Mesendoderm (in vitro differentiated cells): ENCODE results near the gene SLC25A20.
"Not testable (repeated sequence)": the region's sequence is repeated elsewhere in the genome, so short reads cannot be mapped to it uniquely, and the experiment has no call there.

Experiments used
- DNase-seq: peaks from one replicate; pipeline ENCODE4 v3.0.0; 2013
- H2AK5ac ChIP-seq: 2 replicates; pipeline ENCODE4 v1.6.1; 2013; ENCODE audit warnings: low read length, inconsistent platforms
- H2BK120ac ChIP-seq: 2 replicates; pipeline ENCODE4 v1.6.1; 2013; ENCODE audit warnings: low read depth, mild to moderate bottlenecking, low read length, moderate library complexity, mixed read lengths
- H2BK15ac ChIP-seq: replicated peaks from 2 replicates; pipeline ENCODE4 v1.6.1; 2013; ENCODE audit warnings: low read depth, mild to moderate bottlenecking, moderate library complexity
- H2BK5ac ChIP-seq: 2 replicates; pipeline ENCODE4 v1.6.1; 2013; ENCODE audit warnings: low read length, inconsistent platforms
- H3K18ac ChIP-seq: 2 replicates; pipeline ENCODE4 v1.6.1; 2013; ENCODE audit warnings: mild to moderate bottlenecking, low read length, mixed read lengths
- H3K23ac ChIP-seq: one replicate; pipeline ENCODE4 v1.6.1; 2013; ENCODE audit warnings: low read length
- H3K27ac ChIP-seq: 2 replicates; pipeline ENCODE4 v1.5.1; 2013; ENCODE audit warnings: low read depth, mild to moderate bottlenecking, inconsistent platforms, low read length, moderate library complexity
- H3K27me3 ChIP-seq: 2 replicates; pipeline ENCODE4 v1.6.1; 2013; ENCODE audit warnings: low read length, control low read depth, mild to moderate bottlenecking, inconsistent platforms; ENCODE audit not compliant: insufficient read depth, poor library complexity
- H3K36me3 ChIP-seq: 2 replicates; pipeline ENCODE4 v1.6.1; 2013; ENCODE audit warnings: low read length, inconsistent platforms; ENCODE audit not compliant: control insufficient read depth, insufficient read depth
- H3K4ac ChIP-seq: one replicate; pipeline ENCODE4 v1.6.1; 2013; ENCODE audit warnings: low read depth, mild to moderate bottlenecking, low read length, moderate library complexity
- H3K4me1 ChIP-seq: 2 replicates; pipeline ENCODE4 v1.6.1; 2013; ENCODE audit warnings: low read depth, low read length, inconsistent platforms; ENCODE audit not compliant: control insufficient read depth
- H3K4me2 ChIP-seq: 2 replicates; pipeline ENCODE4 v1.6.1; 2013; ENCODE audit warnings: low read length
- H3K4me3 ChIP-seq: 2 replicates; pipeline ENCODE4 v1.5.1; 2013; ENCODE audit warnings: mild to moderate bottlenecking, low read length
- H3K56ac ChIP-seq: one replicate; pipeline ENCODE4 v1.6.1; 2013; ENCODE audit warnings: low read length
- H3K79me1 ChIP-seq: 2 replicates; pipeline ENCODE4 v1.6.1; 2013; ENCODE audit warnings: low read length, inconsistent platforms
- H3K79me2 ChIP-seq: 2 replicates; pipeline ENCODE4 v1.6.1; 2013; ENCODE audit warnings: mild to moderate bottlenecking, low read length; ENCODE audit not compliant: control insufficient read depth, insufficient read depth
- H3K9ac ChIP-seq: 2 replicates; pipeline ENCODE4 v1.6.1; 2013; ENCODE audit warnings: low read length, inconsistent platforms
- H4K5ac ChIP-seq: one replicate; pipeline ENCODE4 v1.6.1; 2013; ENCODE audit warnings: low read length
- H4K8ac ChIP-seq: one replicate; pipeline ENCODE4 v1.6.1; 2013; ENCODE audit warnings: low read depth, mild to moderate bottlenecking, control low read depth, low read length, moderate library complexity
- WGBS: extraction: QIAGEN DNeasy Blood & Tissue Kit; methylation state at CpG from one replicate; pipeline ENCODE4 v1.1.7; 2013; ENCODE audit warnings: low lambda C conversion rate, missing lambda C conversion rate; ENCODE audit not compliant: insufficient coverage; ENCODE audit errors: extremely low coverage; 5-methylcytosine and 5-hydroxymethylcytosine counted together

The SLC25A20 gene

GRCh38 chr3:48832684-48833083, 66.0 kb downstream of the SLC25A20 start:
- H3K4me1 ChIP-seq, result no peaks in the 10 kb centered on the region
- no peak overlapping the region for H3K18ac ChIP-seq
- no peak for DNase-seq
- H2AK5ac ChIP-seq, result no peak overlapping the region
- no peak overlapping the region for H3K9ac ChIP-seq
- no peak overlapping the region for H3K4ac ChIP-seq
- no peaks in the 10 kb centered on the region for H3K36me3 ChIP-seq
- H3K23ac ChIP-seq, result no peak overlapping the region
- no peak overlapping the region for H2BK120ac ChIP-seq
- no peaks in the 10 kb centered on the region for H3K79me1 ChIP-seq
- H2BK15ac ChIP-seq, result no peak overlapping the region
- H4K5ac ChIP-seq, result no peak overlapping the region
- no peak overlapping the region for H3K56ac ChIP-seq
- no peak overlapping the region for H3K4me3 ChIP-seq
- H3K79me2 ChIP-seq, result no peaks in the 10 kb centered on the region
- H3K27me3 ChIP-seq, result no peaks in the 10 kb centered on the region
- no peak overlapping the region for H2BK5ac ChIP-seq
- H3K4me2 ChIP-seq, result no peak overlapping the region
- H3K27ac ChIP-seq, result no peak overlapping the region
- H4K8ac ChIP-seq, result no peak overlapping the region

DNA sequence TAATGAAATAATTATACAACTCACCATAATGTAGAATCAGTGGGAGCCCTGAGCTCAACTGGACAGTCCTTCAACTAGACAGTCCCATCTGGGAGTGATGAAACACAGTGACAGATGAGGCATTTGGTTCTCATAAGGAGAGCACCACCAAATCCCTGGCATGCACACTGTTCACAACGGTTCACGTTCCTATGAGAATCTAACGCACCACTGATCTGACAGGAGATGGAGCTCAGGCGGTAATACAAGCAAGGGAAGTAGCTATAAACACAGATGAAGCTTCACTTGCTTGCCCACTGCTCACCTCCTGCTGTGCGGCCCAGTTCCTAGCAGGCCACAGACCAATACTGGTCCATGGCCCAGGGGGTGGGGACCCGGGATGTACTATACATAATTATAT, 68.0 kb downstream of the SLC25A20 start:
- no peaks in the 10 kb centered on the region for H3K36me3 ChIP-seq
- no peak overlapping the region for H3K23ac ChIP-seq
- H4K8ac ChIP-seq, result no peak overlapping the region
- H3K79me1 ChIP-seq, result no peaks in the 10 kb centered on the region
- H2AK5ac ChIP-seq, result no peak overlapping the region
- H4K5ac ChIP-seq, result no peak overlapping the region
- no peak overlapping the region for H3K4me3 ChIP-seq
- H3K4me2 ChIP-seq, result no peak overlapping the region
- H3K27ac ChIP-seq, result no peak overlapping the region
- no peak overlapping the region for H2BK120ac ChIP-seq
- no peaks in the 10 kb centered on the region for H3K4me1 ChIP-seq
- no peak overlapping the region for H3K18ac ChIP-seq
- no peak overlapping the region for H3K9ac ChIP-seq
- no peaks in the 10 kb centered on the region for H3K79me2 ChIP-seq
- no peak overlapping the region for H3K4ac ChIP-seq
- no peaks in the 10 kb centered on the region for H3K27me3 ChIP-seq
- DNase-seq, result no peak
- H2BK15ac ChIP-seq, result no peak overlapping the region
- no peak overlapping the region for H2BK5ac ChIP-seq
- no peak overlapping the region for H3K56ac ChIP-seq
- WGBS, result no CpG with 5 or more reads among the region's 6 CpGs

- not testable (repeated sequence) for H3K4me3 ChIP-seq, H3K4me1 ChIP-seq, H3K79me2 ChIP-seq, H4K5ac ChIP-seq, H3K23ac ChIP-seq, H3K79me1 ChIP-seq, H3K27me3 ChIP-seq, H3K4me2 ChIP-seq, H3K36me3 ChIP-seq, H2BK15ac ChIP-seq, H3K56ac ChIP-seq, H4K8ac ChIP-seq, H2AK5ac ChIP-seq, H3K27ac ChIP-seq, H3K9ac ChIP-seq, DNase-seq, H2BK5ac ChIP-seq, H3K4ac ChIP-seq, H2BK120ac ChIP-seq, H3K18ac ChIP-seq
- 100% methylated on average over 2 of the region's 11 CpGs for WGBS
Observed at GRCh38 chr3:48829525-48829924, 69.2 kb downstream of the SLC25A20 start.

DNA sequence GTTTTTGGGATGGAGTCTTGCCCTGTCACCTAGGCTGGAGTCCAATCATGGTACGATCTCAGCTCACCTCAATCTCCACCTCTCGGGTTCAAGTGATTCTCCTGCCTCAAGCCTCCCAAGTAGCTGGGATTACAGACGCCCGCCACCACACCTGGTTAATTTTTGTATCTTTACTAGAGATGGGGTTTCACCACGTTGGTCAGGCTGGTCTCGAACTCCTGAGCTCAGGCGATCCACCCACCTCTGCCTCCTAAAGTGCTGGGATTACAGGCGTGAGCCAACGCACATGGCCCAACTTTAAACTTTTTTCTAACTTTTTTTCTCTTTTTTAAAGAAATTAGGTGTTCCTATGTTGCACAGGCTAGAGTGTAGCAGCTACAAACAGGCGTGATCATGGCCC, 70.8 kb downstream of the SLC25A20 start:
- WGBS, result no CpG with 5 or more reads among the region's 10 CpGs
- not testable (repeated sequence) for H3K4me2 ChIP-seq, H3K79me1 ChIP-seq, H3K27me3 ChIP-seq, H3K4me1 ChIP-seq, H3K4ac ChIP-seq, H3K4me3 ChIP-seq, H4K8ac ChIP-seq, H2AK5ac ChIP-seq, DNase-seq, H4K5ac ChIP-seq, H2BK120ac ChIP-seq, H3K9ac ChIP-seq, H3K79me2 ChIP-seq, H3K56ac ChIP-seq, H2BK15ac ChIP-seq, H3K18ac ChIP-seq, H3K27ac ChIP-seq, H3K36me3 ChIP-seq, H2BK5ac ChIP-seq
- H3K23ac ChIP-seq, result peak overlapping the region; percentile 9

- Histone ChIP-seq H3K23ac (no peak overlapping the region), H2BK15ac (no peak overlapping the region), H3K4me1 (no peaks in the 10 kb centered on the region), H3K18ac (no peak overlapping the region), H3K4me2 (no peak overlapping the region), H3K27me3 (no peaks in the 10 kb centered on the region), H4K8ac (no peak overlapping the region), H3K56ac (no peak overlapping the region), H3K79me1 (no peaks in the 10 kb centered on the region), H2BK120ac (no peak overlapping the region), H3K4ac (no peak overlapping the region), H3K9ac (no peak overlapping the region), H3K79me2 (no peaks in the 10 kb centered on the region), H2AK5ac (no peak overlapping the region), H2BK5ac (no peak overlapping the region), H3K36me3 (no peaks in the 10 kb centered on the region), H3K27ac (no peak overlapping the region), H4K5ac (no peak overlapping the region), H3K4me3 (no peak overlapping the region)
- no CpG with 5 or more reads among the region's 2 CpGs for whole genome bisulfite sequencing
- no peak for DNase-seq
Observed at GRCh38 chr3:48826451-48826850, 72.2 kb downstream of the SLC25A20 start.

DNA sequence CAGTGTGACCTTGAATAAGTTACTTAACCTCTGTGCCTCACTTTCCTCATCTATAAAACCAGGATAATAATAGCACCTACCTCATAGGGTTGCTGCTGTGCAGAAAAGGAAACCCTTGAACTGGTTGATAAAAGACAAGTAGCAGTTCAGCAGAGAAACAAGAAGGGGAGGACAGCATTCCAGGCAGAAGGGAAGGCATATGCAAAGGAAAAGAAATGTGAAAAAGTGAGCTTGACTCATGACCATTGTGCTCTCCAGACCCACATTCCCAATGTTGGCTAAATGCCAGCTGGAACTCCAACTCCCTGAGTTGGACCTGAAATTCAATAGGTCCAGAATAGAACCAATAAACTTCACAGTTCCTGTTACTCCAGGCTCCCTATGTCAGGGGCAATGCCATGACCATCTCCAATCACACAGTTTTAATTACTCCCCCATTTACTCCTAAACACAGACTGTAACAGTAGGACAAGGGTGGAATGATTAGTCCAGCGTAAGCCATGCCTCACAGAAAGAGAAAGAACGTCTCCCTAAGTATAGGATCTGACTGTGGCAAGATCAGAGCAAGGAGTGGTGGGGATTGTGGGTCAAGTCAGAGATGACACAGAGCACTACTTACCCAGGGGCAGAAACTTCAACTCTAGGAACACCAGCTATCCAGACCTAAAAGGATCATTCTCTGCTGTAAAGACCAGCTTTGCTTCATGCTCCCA, 77.9 kb downstream of the SLC25A20 start:
- Histone ChIP-seq H3K79me2 (no peaks in the 10 kb centered on the region), H2BK15ac (no peak overlapping the region), H3K79me1 (peaks cover 2% of the 10 kb centered on the region), H2AK5ac (no peak overlapping the region), H3K56ac (no peak overlapping the region), H3K36me3 (no peaks in the 10 kb centered on the region), H3K4ac (no peak overlapping the region), H3K27ac (no peak overlapping the region), H3K4me3 (no peak overlapping the region), H2BK5ac (no peak overlapping the region), H3K27me3 (no peaks in the 10 kb centered on the region), H3K9ac (no peak overlapping the region), H2BK120ac (no peak overlapping the region), H4K5ac (no peak overlapping the region), H3K18ac (no peak overlapping the region), H3K23ac (no peak overlapping the region), H3K4me2 (no peak overlapping the region), H3K4me1 (no peaks in the 10 kb centered on the region), H4K8ac (no peak overlapping the region)
- no CpG with 5 or more reads among the region's 2 CpGs for WGBS
- no peak for DNase-seq
